HEK293T (cell line): ENCODE measurements around the gene IL15RA.

Experiments
- ARNT ChIP-seq: fragments of 450-650 bp; IDR thresholded peaks from 2 replicates; pipeline ENCODE4 v1.6.1; 2017; ENCODE audit warnings: mild to moderate bottlenecking
- BHLHE40 ChIP-seq: fragments of 450-650 bp; IDR thresholded peaks from 2 replicates; pipeline ENCODE4 v1.6.1; 2016; ENCODE audit warnings: mild to moderate bottlenecking, moderate library complexity, borderline replicate concordance
- CTBP1 ChIP-seq: fragments of 450-650 bp; IDR thresholded peaks from 2 replicates; pipeline ENCODE4 v1.6.1; 2016; ENCODE audit warnings: borderline replicate concordance
- ELF4 ChIP-seq: fragments of 450-650 bp; IDR thresholded peaks from 2 replicates; pipeline ENCODE4 v1.6.1; 2017; ENCODE audit warnings: antibody characterized with exemption
- FOXA1 ChIP-seq: fragments of 450-650 bp; IDR thresholded peaks from 2 replicates; pipeline ENCODE4 v1.6.1; 2016; ENCODE audit warnings: mild to moderate bottlenecking
- FOXK2 ChIP-seq: fragments of 450-650 bp; IDR thresholded peaks from 2 replicates; pipeline ENCODE4 v1.6.1; 2016; ENCODE audit warnings: mild to moderate bottlenecking
- FOXM1 ChIP-seq: fragments of 450-650 bp; IDR thresholded peaks from 2 replicates; pipeline ENCODE4 v1.6.1; 2017; ENCODE audit warnings: mild to moderate bottlenecking, borderline replicate concordance
- HDGF ChIP-seq: fragments of 450-650 bp; IDR thresholded peaks from 2 replicates; pipeline ENCODE4 v1.6.1; 2017; ENCODE audit warnings: antibody characterized with exemption, borderline replicate concordance
- L3MBTL2 ChIP-seq: fragments of 450-650 bp; conservative IDR thresholded peaks from 2 replicates; pipeline ENCODE4 v1.6.1; 2016; ENCODE audit warnings: mild to moderate bottlenecking
- NFRKB ChIP-seq: fragments of 450-650 bp; IDR thresholded peaks from 2 replicates; pipeline ENCODE4 v1.6.1; 2016; ENCODE audit warnings: mild to moderate bottlenecking, moderate library complexity
- SP1 ChIP-seq: fragments of 450-650 bp; IDR thresholded peaks from 2 replicates; pipeline ENCODE4 v1.6.1; 2017
- SUZ12 ChIP-seq: fragments of 450-650 bp; IDR thresholded peaks from 2 replicates; pipeline ENCODE4 v1.6.1; 2016; ENCODE audit warnings: mild to moderate bottlenecking
- TARDBP ChIP-seq: fragments of 450-650 bp; IDR thresholded peaks from 2 replicates; pipeline ENCODE4 v1.6.1; 2016
- ZNF384 ChIP-seq: fragments of 450-650 bp; IDR thresholded peaks from 2 replicates; pipeline ENCODE4 v1.6.1; 2016

- TF ChIP-seq FOXM1 (no peak), ZNF384 (no peak), SUZ12 (no peak), ARNT (no peak), BHLHE40 (no peak), FOXK2 (no peak), FOXA1 (no peak), TARDBP (no peak), CTBP1 (no peak), ELF4 (no peak), L3MBTL2 (no peak), HDGF (no peak), SP1 (no peak), NFRKB (no peak)
Observed at GRCh38 chr10:5983774-5984173, 6.4 kb upstream of the IL15RA start.
